HG02642 (cell line): Measurements from ENCODE around the gene FGF22.
"Not testable (repeated sequence)": the region's sequence is repeated elsewhere in the genome, so short reads cannot be mapped to it uniquely, and the experiment has no call there.

ENCODE experiments used
- ATAC-seq: cut with Tn5 transposase; IDR thresholded peaks from one replicate; pipeline ENCODE4 v1.9.1; 2021; ENCODE audit warnings: mild to moderate bottlenecking; ENCODE audit not compliant: unreplicated experiment, poor library complexity

FGF22 gene

DNA sequence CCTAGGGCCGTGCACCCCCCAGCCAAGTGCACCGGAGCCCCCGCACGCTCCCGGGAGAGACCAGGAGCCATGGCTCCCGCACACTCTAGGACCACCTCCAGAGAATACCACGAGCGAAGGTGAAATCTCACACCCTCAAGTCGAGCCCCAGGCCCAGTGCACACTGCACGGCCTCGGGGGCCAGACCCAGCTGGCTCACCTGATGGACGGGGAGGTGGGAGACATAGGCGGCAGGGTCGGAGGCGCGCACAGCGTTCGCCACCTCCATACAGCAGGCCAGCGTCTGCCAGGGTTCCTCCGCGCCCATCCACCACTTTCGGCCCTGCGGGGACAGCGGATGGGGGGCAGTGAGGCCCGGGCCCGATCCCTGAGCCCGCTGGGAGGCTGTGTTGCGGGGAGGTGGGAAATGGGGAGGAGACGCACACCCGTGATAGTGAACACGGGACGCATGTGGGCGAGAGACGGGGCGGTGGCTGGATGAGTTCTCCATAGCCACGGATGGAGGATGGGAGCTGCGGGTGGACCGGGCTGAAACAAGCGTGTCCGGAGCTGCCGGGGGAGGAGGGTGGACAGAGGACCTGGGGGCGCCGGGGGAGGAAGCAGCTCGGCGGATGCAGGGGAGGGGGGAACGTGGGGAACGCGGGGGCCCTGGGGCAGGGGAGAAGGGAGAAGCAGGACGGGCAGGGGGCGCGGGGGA, 19.4 kb upstream of the FGF22 start:
- ATAC-seq = no peak

DNA sequence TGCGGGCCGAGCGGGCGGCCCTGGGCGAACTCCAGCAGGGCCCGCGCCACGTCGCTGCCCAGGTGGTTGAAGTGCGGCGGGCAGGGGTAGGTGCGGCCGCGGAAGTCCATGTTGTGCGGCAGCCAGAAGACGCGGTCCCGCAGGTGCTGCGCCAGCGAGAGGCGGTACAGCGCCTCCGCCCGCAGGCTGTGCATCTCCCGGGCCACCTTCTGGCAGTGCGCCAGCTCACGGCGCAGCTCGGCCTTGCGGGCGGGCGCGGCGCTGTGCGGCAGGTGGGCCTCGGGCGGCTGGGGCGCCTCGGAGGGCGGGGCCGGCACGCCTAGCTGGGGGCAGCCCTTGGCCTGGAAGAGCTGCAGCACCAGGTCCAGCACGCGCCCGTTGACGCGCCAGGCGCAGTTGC, 18.5 kb upstream of the FGF22 start:
- ATAC-seq = not testable (repeated sequence)

DNA sequence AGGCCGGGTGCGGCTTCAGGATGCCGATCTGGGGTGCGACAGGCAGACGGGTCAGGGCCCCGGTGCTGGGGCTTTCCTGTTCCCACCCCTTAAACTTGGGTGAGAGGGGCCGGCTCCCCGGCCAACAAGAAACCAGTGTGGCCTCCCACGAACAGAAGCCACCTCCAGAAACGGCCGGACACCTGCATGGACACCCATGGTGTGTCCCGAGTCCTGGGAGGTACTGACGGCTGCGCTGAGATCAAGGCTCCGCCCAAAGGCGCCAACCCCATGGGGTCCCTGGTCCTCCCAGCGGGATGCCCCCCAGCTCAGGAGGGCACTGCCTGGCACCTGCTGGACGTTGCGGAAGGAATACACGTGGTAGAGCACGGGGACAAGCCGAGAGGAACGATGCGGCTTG, 17.9 kb upstream of the FGF22 start:
- ATAC-seq = no peak

DNA sequence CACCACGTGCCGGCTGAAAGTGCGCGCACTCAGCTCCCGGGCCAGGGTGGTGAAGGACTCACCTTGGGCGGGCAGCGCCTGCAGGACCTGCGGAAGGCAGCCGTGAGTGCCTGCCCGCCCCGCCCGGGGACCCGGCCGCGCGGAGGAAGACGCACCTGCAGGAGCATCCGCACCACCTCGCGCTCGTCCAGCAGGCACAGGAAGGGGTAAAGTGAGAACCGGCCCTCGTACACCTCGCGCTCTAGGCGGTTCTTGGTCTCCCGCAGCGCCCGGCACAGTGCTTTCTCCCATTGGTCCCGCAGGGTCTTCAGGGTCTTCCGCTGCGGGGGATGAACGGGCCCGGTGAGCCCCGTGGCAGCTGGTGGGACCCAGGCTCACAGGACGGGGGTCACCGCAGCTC, 17.0 kb upstream of the FGF22 start:
- no peak for ATAC-seq

DNA sequence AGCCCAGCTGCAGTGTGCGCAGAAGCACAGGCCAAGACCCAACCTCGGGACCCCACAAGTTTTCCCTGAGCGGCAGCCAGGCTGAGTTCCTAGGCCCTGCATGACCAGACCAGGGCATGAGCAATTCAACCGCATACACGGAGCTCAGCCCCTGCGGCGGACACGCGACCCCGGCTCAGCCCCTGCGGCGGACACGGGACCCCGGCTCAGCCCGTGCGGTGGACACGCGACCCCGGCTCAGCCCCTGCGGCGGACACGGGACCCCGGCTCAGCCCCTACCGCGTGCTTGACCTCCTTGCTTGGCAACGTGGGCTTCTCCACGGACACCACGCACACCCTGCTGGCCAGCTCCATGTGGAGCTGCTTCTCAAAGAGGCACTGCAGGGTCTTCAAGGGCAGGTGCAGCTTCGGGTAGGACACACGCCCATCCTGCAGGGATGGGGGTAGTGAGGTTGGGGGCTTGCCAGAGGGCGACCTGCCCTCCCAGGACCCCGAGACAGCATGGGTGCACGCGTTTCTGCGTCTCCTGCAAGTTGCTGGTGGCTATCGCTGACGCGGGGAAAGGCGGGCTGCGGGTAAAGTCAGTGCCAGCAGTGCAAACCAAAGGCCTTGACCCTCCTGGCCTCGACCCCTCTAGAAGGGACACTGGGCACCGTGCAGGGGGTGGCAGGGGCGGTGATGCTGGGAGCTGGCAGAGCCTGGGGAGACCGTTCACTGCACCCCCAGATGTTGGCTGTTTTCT, 16.3 kb upstream of the FGF22 start:
- no peak for ATAC-seq

DNA sequence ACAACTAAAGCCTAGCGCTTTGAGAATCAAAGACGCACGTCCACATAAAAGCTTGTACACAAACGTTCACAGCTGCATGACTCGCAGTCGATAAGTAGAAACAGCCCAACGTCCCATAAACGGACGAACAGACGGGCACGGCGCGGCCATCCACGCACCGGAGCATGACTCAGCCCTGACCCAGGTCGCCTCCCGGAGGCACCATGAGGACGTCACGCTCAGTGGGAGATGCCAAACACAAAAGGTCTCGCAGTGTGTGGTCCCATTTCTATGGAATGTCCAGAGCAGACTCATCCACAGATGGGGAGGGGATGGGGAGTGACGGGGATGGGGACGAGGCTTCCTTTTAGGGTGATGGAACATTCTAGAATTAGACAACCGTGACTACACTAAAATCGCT, 15.7 kb upstream of the FGF22 start:
- no peak for ATAC-seq

DNA sequence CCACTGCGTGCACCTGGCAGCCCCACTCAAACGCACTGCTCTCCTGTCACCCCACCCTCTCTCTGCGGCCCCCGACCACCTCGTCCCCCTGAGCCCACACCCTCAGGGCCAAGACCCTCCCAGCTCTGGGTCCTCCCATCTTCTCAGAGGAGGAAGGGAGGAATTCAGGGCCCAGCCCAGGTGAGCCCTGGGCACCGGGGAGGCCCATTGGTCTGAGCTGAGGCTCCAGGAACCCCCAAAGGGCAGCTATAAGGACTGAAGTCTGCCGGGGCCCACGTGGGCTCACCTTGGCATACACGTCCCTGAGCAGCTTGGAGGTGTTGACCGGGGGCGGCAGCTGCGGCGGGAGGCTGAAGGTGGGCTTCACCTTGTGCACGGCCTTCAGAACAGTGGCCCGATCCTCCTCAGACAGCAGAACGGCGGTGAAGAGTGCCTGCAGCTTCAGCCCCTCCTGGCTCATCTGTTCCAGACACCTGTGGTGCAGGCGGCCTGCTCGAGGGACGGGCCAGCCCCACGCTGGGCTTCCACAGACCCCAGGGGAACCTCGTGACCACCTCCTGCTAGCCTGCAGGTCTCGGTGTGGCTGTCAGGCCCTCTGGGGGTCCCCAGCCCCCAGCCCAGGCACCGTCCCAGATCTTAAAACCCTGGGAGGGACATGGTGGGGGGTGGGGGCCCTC, 15.1 kb upstream of the FGF22 start:
- no peak for ATAC-seq

DNA sequence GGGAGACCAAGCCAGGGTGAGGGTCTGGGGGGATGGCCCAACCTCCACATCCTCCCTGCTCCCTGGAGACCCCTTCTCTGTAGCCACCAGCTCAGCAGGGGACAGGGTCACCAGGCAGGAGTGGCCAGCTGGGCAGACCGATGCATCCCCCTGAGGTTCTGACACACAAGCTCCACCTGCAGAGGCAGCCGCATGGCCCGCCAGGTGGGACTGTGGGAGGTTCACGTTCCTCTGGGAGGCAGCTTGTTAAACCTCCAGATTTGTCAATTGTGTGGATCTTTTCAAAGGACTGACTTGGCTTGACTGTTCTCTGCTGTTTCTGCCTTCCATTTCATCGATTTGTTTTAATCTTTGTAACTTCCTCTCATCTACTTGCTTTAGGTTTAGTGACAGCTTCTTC, 14.4 kb upstream of the FGF22 start:
- no peak for ATAC-seq

DNA sequence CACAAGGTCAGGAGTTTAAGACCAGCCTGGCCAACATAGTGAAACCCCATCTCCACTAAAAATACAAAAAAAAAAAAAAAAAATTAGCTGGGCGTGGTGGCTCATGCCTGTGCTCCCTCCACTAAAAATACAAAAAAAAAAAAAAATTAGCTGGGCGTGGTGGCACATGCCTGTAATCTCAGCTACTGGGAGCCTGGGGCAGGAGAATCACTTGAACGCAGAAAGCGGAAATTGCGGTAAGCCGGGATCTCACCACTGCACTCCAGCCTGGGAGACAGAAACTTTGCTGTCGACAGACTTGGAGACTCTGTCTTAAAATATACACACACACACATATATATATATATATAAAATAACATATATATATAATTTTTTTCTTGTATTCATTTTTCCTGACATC, 13.1 kb upstream of the FGF22 start:
- not testable (repeated sequence) for ATAC-seq

DNA sequence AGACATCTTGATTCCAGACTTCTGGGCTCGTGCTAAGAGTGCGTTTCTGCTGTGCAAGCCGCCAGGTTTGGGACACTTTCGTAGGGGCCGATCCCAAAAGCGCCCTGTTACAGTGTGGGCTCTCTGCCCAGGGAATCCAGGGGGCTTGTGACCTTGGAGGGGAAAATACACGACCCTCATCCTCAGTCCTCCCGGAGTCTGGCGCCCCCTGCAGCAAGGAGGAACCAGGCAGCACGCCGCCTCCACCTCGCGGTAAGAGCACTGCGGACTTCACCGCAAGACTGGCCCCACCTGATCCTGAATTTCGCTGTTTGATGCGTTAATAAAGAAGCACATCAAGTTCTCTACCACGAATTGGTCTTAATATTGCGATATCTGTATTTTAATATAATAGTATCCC, 11.5 kb upstream of the FGF22 start:
- ATAC-seq = no peak

DNA sequence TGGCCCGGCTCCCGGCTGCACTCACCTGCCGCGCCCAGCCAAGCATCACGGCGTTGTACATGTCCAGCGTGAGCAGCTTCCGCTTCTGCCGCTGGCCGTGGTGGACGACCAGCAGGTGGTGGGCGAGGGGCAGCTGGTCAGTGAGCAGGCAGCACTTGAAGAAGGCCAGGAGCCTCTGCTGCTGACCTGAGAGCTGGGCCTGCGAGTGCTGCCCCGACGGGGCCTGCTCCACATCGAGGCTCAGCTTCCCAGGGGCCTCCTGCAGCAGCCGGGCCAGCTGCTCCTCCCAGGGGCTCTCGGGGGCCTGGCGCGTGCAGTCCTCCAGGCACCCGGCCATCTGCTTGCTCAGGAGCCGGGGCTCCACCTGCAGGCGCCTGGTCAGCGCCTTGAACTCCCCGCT, 10.2 kb upstream of the FGF22 start:
- ATAC-seq = not testable (repeated sequence)

DNA sequence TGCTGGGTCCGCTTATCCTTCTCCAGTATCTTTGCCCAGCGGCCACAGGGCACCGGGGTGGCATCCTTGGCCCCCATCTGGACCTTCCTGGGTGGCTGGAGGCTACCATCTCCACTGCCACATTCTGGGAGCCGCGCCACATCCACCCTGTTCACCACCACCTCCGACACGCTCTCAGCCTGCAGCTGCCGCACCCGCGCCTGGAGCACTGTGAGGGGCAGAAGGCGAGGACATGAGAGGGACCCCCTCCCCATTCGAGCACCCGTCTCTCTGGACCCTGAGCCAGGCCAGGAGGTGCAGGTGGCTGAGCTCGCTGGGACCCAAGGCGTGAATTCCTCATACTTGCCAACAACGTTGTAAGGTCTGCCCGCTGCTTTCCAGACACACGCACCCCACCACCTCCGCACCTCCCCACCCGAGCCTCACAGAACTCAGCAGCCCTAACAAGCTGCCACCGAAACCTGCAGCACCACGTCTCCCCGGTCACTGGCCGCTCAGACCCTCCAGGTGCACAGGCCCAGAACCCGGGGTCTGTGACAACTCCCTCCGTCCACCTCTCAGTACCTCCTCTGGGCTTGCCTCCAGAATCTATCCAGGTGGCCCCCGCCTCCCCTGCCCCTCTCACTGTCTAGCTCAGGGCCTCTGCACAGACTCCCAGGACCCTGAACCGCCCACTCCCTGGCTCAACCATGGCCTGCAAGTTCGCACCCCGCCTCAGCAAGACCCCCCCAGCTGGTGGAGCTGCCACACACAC, 9.5 kb upstream of the FGF22 start:
- ATAC-seq = no peak

DNA sequence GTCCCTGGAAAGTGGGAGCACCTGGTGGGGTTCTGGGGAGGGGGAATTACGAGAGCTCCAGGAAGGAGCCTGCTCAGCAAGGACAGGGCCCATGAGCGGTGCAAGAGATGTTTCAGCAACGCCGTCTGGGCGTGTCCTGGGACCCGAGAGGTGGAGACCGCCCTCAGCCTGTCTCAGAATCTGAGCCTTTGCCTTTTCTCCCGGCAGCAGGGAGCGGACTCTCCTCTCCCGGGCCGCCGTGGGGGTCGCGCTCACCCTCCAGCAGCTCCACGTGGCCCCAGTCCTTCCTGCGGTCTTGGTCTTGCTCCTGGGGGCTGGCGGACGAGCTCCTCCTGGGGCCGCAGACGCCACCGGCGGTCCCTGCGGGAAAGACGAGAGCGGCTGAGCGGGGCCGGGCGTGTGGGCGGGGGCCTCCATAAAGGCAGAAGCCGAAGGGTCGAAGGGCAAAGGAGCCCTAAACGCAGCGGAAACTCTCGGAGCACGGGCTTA, 7.1 kb upstream of the FGF22 start:
- peak; percentile 17 for ATAC-seq

DNA sequence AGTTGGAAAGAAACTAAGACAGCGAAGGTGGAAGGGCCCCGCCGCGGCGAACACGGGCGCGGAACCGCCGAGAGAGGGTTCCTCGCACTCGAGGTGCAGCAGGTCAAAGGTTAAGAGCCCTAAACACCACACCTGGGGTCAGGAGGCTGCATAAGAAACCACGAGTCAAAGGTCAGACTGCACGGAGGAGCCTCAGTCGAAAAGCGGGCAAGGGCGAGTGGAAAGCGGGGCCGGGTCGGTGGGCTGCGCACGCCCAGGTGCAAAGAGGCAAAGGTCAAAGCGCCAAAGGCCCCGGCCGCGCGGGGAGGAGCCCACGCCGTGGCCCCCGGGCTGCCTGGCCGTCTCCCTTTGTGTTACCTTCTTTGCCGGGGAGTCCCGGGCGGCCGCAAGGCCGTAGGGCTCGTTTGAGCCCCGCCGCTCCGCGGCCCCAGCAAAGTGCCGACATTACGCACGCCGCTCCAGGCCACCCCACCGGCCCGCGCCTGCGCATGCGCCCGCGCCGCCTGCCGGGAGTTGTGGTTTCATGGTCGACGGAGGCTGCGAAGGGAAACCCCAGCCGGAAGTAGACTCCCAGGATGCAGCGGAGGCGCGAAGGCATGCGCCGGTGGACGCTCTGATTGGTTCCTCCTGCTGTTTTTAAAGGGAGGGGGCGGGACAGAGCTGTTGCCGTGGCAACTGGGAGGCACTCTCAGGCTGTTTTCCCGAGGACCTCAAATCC, 6.5 kb upstream of the FGF22 start, which contains the start of gene POLRMT:
POLRMT (minus strand) TSS at position 470 of the 718 bp plus-strand sequence; CDS start at position 445, 25 bp downstream.
- ATAC-seq = peak; percentile 86

DNA sequence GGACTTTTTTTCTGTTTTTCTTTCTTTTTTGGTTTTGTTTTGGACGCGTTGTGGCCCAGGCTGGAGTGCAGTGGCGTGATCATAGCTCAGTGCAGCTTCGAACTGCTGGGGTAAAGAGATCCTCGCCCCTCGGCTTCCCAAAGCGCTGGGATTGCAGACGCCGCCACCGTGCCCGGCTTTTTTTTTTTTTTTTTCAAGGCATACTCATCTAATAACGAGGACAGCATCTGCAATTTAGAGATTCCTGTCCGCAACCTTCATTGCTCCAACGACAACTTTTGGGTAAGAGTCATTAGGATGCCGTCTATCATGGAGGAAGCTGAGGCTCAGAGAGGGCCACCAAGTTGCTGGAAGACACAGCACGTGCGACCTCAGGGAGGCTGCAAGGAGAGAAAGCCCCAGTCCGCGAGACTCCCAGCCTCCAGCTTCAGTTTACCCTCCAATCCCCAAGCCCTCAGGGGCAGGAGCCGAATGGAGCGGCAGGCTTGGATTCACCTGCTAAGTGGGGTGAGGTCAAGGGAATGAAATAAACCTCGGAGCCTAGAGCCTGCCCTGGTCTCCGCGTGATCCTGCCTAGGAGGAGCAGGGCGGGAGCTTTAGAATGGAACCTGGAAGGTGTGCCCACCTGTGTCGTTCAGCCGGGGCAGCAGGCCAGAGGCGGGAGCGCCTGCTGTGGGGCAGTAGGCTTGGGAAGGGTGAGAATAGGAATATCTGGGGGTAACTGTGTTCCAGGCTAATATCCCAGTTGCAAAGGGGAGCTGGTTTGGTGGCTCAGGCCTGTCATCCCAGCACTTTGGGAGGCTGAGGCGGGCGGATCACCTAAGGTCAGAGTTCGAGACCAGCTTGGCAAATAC, 5.7 kb upstream of the FGF22 start:
- ATAC-seq = no peak

DNA sequence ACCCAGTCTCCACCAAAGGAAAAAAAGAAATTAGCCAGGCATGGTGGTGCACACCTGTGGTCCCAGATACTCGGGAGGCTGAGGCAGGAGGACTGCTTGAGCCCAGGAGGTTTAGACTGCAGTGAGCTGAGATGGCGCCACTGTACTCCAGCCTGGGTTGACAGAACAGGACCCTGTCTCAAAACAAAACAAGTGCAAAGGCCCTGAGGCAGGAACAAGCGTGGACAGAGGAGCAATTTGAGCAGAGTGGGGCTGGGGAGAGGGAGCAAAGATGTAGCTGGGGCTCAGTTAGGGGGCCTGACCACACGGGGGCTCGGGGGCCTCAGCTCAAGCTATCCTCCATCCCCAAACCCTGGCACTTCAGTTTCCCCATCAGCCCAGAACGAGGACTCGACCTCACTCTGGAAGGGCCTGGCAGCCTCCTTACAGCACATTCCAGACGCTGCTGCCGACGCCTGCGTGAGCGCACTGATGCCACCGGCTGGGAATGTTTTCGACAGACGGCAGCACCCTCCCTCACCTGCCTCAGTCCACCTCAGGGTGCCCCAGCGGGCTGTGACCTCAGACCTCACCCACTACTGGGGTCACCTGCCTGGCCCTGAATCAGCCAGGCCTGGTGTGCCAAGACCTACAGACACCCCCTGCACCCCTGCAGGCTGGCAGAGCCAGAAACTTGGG, 4.6 kb upstream of the FGF22 start:
- ATAC-seq = no peak

DNA sequence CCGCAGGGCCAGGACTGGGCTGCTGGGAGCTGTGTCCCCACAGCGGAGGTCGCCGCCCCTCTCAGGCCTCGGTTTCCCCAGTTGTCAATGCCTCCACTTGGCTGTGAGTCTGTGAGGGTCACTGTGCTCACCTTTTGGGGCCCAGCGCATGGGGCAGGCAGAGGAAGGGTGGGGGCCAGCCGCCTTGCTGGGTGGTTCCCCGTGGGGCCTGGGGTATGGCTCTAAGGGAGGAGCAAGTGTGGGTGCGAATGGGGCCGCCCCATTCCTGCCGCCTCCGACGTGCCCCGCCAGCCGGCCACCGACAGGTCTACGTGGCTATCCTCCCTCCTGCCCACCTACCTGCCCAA, 800 bp upstream of the FGF22 start:
- ATAC-seq = no peak

DNA sequence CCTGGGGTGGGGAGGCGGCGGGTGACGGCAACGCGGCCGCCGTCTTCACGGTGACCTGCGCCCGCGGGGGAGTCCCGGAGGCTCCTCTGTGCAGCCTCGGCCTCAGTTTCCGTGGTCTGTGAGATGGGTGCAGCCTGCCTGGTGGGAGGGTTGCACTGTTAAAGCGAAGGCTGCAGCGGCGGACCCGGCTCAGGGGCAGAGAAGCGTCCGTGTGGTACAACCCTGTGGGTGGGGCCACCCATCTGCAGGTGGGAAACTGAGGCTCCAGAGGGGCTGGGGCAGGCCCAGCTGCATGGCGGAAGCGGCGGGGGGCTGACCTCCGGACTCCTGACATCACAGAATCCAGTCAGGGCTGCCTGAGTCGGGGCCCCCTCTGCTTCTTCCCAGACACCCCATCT, 481 bp downstream of the FGF22 start:
- ATAC-seq = no peak
